Choroid plexus epithelial cell (primary cell): Measurements from ENCODE around the gene FKBP1C.
"Not testable (repeated sequence)": the region's sequence is repeated elsewhere in the genome, so short reads cannot be mapped to it uniquely, and the experiment has no call there.

Experiments used
- DNase-seq: peaks from one replicate; pipeline ENCODE4 v3.0.0-alpha.2; 2010; ENCODE audit warnings: low read depth
- H3K4me3 ChIP-seq: 2 replicates; pipeline ENCODE4 v1.5.1; 2011; ENCODE audit warnings: low read depth, mild to moderate bottlenecking, control low read depth, low read length, moderate library complexity
- CTCF ChIP-seq: conservative IDR thresholded peaks from 2 replicates; pipeline ENCODE4 v1.5.1; 2011; ENCODE audit warnings: low read depth, mild to moderate bottlenecking, control low read depth, inconsistent platforms, low read length, moderate library complexity

FKBP1C gene

GRCh38 chr6:63211343-63211742 is at the start of gene FKBP1C:
Gene FKBP1C, plus strand, starts transcription at chr6:63211469.
- H3K4me3 ChIP-seq, DNase-seq: not testable (repeated sequence)

- H3K4me3 ChIP-seq, DNase-seq: not testable (repeated sequence)
Observed at GRCh38 chr6:63164047-63164803, 47.0 kb upstream of the FKBP1C start.

- no peak overlapping the region for H3K4me3 ChIP-seq
- DNase-seq: no peak
- TF ChIP-seq CTCF: no peak
Observed at GRCh38 chr6:63174173-63174572, 37.1 kb upstream of the FKBP1C start.

DNA sequence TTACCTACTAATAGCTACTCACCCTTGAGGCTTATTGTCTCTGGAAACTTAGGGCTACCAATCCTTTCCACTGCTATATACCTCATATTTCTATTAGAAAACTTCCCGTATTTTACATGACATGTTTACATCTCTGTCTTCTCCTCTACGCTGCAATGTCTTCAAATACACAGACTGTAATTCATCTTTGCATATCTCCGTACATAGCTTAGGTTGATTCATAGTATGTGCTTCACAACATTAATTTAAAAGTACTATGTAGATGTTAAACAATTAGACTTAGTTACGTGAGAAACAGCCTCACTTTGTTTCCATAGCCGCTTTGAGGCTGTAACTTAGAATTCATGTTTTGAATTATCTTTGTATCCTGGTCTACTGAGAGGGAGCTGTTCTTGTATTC is 35.1 kb upstream of the FKBP1C start:
- TF ChIP-seq CTCF: no peak
- no peak overlapping the region for H3K4me3 ChIP-seq
- DNase-seq: no peak

DNA sequence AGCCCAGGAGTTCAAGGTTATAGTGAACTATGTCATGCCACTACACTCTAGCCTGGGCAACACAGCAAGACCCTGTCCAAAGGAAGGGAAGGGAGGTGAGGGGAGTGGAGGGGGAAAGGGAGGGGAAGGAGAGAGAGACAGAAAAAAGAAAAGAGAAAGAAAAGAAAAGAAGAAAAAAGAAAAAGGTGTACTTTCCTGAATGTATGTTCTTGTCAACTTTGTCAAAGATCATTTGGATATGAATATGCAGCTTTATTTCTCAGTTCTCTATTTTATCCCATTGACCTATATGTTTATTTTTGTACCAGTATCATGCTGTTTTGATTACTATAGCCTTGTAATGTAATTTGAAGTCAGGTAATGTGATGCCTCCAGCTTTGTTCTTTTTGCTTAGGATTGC is 30.9 kb upstream of the FKBP1C start:
- no peak for TF ChIP-seq CTCF
- no peak overlapping the region for H3K4me3 ChIP-seq
- DNase-seq: no peak

- no peak for TF ChIP-seq CTCF
- no peak for DNase-seq
- H3K4me3 ChIP-seq: no peak overlapping the region
Observed at GRCh38 chr6:63186970-63187369, 24.3 kb upstream of the FKBP1C start.

DNA sequence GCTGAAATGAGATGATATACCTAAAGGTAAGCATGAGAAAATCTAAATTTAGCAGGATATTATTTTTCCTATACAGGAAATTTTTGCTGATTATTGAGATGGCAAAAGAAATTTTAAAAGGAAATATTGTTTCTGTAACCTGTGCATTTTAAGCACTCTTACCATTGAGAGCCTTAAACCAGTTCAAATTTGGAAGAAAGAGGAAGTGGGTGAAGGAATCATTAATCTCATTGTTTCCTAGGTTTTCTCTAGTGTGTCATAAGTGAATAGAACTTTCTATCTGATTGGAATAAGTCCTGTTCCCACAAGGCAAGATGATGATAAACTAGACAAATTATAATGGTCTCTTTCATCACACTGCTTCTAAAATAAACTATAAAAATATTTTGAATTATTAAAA is 22.4 kb upstream of the FKBP1C start:
- DNase-seq: no peak
- no peak for TF ChIP-seq CTCF
- H3K4me3 ChIP-seq: no peak overlapping the region

GRCh38 chr6:63193324-63193723 is 17.9 kb upstream of the FKBP1C start:
- no peak for TF ChIP-seq CTCF
- no peak for DNase-seq
- no peak overlapping the region for H3K4me3 ChIP-seq
